Measurements from ENCODE around the gene PTPRG.
"Not testable (repeated sequence)": the region's sequence is repeated elsewhere in the genome, so short reads cannot be mapped to it uniquely, and the experiment has no call there.

The PTPRG gene

DNA sequence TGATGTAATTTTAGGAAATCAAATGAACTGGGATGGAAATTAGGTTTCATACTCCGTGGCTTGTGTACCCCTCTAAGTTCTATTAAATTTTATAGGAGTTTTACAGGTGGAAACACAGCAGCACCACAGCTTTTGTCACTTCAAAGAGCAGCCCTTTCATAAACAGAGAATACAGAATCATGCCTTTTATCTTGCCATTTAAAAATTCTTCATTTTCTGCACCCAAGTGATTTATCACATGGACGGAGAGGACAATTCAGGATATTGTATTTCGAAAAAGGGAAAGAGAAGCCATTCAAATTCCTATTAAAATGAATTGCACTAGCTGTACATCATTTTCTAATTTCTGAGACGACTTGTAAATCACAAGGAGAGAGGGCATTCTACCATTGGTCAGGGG is 245.4 kb downstream of the PTPRG start:
- DNase-seq: no peak

DNA sequence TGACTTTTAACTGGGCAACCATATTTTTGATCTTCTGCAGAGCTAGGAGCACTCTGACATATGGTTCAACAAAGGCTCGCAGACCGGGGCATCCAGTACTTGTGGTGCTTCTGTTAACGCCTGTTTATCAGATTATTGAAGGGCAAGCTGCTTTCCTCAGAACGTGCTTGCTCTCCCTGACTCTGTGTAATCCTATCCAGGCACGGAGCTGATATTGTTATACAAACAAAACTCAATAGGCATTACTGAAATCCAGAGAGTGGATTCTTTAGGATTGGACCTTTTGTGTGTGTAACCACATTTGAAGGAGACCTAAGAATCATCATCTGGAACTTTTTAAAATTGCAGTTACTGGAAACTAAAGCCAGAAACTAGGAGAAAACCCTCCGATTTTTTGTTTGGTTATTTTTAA is 246.5 kb downstream of the PTPRG start:
- DNase-seq: no peak

DNA sequence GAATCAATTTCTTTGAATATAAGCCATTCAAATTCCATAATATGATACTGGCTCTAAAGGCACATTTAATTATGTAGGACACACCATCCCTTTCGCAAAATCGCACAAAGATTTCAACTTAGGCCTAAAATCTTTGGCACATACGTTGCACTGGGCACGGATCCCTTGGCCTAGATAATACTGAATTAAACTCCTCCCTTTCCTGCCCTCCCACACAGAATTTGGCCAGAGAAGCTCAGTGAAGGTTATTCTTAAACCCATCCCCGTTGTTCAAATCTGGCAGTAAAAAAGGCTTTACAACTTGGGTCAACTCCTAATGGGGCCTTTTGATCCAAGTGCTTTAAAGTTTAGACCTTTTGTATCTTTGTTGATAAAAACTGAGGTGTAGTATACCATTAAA is 247.2 kb downstream of the PTPRG start:
- no peak for DNase-seq

DNA sequence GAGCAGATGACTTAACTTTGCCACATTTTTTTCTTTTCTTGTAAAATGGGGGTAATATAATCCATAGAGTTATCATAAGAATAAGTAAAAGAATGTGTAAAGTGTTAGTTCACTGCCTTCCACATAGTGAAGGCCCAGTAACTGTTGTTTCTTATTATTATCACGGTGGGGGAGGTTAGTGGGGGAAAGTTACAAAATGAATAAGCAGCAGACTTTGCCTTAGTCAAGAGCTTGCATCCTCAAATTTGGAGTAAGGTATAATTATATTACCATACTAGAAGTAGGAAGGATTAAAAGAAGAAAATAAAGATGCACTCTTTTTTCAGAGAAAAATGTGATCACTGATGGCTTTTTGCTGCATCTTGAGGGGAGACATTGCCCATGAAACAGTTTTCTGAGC is 247.6 kb downstream of the PTPRG start:
- no peak for DNase-seq

DNA sequence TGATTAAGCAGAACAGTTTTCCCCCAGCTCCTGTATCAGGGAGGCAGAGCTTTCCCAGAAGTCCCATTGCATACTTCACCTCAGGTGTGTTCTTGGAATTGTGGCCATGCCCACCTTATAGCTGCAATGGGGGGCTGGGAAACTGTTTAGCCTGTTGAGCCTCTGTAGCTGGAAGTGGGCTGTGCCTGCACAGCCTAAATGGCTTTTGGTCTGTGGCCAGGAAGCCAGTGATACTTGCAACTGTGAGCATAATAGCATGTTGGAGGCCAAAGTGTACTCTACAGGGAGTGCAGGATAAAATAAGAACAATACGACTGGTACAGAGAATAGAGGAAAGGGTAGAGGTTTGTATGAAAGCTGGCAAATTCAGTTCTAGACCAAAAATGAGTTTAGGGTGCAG is 248.5 kb downstream of the PTPRG start:
- DNase-seq: no peak

DNA sequence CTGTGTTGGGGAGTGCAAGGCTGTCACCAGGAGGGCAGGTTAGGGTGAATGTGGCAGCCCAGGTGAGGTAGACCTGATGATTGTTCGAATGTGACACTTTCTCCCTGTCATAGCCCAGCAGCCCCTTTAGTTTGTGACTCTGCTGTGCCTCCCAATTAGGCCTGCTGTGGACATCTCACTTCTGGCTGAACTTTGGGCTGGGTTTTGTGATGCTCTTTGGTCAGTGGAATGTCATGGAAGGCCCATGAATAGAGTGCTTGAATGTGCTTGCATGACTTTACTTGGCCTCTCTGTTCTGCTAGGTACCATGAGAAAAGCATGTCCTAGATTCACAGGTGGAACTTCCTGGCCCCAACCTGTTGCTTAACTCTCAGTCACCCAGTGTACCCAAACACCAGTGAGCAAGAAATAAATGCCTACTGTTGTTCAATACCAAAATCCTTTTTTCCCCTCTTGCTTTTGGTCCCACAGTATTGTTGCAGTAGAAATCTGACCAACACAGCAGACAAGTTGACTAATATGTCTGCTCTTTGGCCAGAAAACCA is 249.7 kb downstream of the PTPRG start:
- DNase-seq: no peak

DNA sequence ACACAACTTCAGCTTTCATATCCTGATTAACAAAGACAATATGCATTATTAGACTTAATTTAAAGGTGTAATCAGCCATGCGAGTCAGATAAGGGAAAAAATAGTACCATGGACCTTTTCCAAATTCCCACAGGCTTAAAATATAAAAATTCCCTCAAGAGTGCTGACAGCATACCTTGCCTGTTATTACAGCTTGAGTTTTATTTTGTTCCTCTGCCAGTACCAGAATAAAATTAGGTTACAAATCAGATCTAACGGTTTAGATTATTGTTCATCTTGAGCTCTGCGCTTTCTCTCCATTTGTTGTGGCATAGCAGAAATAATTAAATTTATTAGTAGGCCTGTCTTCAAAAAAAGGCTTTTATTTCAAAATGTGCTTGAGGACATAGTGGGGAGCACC is 250.3 kb downstream of the PTPRG start:
- no peak for DNase-seq

DNA sequence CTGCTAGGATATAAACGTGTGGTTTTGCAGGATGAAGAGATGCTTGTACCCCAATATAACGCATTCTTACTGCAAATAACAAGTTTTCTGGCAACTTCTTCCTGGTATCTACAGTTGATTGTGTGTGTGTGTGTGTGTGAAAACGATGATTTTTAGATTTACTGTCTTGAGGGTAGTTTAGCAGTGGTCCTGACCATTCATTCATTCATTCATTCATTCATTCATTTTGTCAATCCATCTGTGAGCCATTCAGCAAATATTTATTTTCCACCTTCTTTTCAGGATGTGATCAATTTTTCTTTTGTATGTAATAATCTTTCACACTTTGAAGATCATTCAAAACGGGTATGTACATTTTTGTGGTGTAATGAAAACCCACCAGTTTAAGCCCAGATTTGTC is 250.7 kb downstream of the PTPRG start:
- no peak for DNase-seq

DNA sequence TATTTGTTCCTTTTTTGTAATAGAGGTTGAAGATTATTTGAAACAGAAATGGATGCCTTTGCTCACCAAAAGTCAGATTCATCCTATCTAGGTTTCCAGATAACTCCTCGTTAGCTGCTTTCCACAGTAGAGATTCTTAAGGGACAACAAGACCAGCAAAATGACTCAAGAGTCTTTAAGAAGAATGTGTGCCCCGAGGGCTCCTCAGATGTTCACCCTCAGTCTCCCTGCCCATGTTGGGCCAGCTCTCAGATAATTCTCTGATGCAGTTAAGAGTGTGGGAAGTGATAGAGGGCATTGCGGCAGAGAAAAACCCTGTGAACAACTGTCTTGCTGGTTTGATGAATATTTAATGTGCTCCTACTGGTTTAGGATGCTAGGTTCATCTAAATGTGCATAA is 251.1 kb downstream of the PTPRG start:
- no peak for DNase-seq

DNA sequence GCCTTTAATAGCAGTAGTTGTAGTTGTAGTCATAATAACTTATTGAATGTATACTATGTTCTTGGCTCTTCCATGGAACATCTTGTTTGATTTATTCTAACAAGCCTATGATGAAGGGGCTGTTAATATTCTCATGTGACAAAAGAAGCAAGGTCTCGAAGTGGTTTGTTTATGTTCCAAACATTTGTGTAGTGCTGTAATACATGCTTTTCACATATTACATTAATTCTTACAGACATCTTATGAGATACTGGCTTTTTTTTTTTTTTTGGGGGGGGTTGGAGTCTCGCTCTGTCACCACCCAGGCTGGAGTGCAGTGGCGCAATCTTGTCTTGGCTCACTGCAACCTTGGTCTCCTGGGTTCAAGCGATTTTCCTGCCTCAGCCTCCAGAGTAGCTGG is 252.3 kb downstream of the PTPRG start:
- no peak for DNase-seq

DNA sequence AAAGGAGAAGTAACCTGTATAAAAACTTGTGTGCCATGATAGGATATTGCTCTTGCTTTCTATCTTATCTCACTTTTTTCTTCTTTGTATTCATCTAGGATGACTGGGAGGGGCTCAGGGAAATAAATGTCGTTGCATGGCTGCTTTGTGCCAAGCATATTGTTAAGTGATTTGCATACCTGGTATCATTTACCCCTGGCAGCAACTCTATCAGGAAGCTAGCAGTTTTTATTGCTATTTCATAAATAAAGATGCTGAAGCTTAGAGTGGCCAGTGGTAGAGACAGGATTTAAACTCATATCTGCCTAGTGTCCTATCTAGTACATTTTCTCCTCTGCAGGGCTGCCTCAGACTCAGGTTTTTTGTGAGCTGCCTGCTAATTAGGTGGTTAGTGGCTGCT is 253.3 kb downstream of the PTPRG start:
- no peak for DNase-seq

DNA sequence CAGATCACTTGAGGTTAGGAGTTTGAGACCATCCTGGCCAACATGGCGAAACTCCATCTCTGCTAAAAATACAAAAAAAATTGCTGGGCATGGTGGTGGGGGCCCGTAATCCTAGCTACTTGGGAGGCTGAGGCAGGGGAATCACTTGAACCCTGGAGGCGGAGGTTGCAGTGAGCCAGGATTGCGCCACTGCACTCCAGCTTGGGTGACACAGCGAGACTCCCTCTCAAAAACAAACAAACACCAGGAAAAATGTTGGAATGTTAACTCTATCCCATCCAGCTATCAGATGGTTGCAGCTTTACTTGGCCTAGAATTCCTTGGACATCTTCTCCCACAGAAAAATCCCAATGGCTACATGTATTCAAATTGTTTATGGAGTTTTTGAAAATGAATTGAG is 254.9 kb downstream of the PTPRG start:
- DNase-seq: not testable (repeated sequence)

DNA sequence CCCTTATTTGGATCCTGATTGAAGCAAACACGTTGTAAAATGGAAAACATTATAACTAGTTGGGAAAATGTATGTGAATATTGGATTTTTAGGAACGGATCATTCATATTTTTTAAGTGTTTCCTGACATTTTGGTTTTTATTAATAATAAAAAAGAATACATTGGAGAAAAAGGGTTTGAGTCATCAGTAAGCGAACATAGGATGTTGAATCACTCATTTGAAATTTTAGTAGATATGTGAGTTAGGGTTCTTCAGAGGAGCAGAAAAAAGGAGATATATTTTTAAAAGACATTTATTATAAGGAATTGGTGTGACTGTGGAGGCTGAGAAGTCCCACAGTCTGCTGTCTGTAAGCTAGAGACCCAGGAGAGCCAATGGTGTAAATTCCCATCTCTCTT is 258.5 kb downstream of the PTPRG start:
- no peak for DNase-seq

DNA sequence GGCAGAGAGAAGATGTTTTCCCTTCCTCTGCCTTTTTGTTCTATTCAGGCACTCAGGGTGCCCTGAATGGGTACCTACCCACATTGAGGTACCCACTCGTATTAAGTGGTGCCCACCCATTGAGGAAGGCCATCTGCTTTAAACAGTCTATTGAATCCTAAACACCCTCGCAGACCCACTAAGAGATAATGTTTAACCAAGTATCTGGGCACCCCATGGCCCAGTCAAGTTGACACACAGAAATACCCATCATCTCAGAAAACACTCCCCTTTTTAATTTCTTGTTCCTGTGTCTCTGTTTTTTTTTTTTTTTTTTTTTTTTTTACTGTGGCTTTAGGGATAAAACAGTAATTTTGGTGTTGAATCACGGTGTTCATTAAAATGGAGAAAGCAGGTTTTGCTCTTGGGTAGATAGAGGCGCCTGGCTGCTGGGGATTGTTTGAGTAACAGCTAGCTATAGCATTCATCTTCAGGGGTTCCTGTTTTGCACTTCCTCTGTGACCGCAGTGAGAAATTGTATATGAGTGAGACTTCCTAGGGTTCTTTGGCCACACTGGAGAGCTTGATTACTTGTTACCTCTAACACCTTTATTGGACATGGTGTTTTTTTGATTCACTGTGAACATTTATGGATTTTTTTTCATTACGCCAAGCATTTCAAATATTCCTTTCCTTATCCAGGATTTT is 259.1 kb downstream of the PTPRG start:
- peak; percentile 36 for DNase-seq

DNA sequence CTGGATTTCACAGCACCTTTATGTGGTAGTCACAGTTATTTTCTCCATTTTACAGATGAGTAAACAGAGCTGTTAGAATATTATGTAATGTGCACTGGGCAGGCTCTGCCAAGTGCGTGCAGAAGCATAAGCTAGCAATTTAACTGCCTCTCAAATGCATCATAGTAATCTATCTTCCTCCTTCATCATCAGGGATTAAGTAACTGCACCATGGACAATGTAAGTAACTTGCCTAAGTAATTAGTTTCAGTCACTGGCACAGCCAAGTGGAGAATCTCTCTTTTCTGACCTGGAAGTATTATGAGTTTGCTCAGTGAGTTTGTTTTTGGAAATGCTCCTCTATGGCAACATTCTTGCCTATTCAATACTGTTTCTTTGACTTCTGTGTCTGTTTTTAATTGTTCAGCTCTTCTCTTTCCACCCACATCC is 260.5 kb downstream of the PTPRG start:
- no peak for DNase-seq

DNA sequence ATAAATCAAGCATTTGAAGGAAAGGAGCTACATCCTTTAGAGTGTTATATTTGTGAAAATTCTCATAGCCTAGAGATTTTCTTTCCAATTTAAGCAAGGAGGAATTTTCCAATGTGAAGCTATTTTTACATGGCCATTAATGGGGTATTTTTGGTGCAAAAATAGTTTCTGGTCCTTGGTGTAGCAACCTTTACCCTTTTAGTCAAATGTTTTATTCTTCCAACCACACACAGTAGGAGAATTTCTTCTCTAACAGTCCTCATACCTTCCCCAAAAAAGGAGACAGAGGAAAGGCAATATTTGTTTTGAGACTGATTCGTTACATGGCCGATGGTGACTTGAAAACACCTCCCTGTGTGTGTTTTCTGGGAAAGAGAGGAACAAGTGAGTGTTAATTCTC is 261.2 kb downstream of the PTPRG start:
- DNase-seq: no peak

DNA sequence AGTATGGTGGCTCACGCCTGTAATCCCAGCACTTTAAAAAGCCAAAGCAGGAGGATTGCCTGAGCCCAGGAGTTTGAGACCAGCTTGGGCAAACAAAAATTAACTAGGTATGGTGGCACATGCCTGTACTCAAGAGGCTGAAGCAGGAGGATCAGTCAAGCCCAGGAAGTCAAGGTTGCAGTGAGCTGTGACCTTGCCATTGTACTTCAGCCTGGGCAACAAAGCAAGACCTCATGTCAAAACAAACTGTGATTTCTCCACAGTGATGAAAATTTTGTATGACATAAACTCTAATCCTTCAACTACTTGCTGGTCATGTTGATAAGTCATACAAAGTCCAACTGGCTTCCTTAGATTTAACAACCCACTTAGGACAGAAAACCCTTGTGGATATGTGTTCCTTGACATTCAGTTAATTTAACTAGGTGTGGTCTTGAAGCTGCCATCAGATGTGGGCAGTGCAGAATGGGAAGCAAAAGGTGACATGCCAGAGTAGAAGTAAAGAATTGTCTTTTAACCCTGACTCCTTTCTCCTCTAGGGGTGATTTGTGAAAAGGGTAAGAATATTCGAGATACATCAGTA is 263.3 kb downstream of the PTPRG start:
- no peak for DNase-seq

DNA sequence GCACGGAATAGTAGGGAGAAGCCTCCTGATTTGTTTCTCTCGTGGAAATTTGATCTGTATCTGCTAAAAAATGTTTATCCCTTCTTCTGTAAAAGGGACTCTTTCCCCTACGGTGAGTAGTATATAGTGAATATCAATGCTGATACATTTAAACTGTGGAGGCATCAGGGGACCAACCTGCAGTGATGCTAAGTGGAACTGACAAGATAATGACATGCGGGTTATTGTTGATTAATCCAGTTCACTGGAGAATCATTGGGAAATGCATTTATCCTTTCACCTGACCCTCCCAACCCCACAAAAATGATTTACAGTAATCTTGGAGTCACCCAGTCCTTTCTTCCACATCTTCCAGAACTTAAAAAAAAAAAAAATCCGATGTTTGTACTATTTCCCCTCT is 264.8 kb downstream of the PTPRG start:
- no peak for DNase-seq

DNA sequence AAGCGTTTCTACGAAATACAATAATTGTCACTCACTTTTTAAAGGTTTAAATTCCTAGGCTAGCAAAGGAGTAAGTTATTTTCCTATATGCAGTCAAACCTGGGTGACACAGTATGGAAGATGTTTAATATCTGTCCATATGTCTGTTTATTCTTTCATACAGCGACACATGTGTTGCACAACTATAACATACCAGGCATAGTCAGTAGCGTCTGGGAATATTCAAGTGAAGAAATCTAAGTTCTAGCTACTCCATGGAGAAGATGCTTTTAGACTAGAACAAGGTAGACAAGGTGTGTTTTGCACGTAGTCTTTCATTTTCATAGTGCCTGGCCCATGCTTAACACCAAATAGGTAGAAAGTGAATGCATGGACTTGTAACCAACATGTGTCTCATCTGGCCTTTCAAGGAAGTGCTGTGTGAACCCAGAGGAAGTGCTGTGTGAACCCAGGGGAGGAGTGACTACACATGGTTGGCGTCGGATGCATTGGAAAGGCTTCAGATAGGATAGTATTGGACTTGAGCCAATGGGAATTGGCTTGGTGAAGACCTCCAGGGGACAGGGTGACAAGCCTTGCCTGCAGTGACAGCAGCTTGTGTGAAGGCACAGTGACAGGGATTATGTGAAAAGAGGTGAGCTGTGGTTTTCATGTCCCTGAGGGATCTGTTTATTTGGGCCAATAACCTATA is 267.0 kb downstream of the PTPRG start:
- DNase-seq: no peak

DNA sequence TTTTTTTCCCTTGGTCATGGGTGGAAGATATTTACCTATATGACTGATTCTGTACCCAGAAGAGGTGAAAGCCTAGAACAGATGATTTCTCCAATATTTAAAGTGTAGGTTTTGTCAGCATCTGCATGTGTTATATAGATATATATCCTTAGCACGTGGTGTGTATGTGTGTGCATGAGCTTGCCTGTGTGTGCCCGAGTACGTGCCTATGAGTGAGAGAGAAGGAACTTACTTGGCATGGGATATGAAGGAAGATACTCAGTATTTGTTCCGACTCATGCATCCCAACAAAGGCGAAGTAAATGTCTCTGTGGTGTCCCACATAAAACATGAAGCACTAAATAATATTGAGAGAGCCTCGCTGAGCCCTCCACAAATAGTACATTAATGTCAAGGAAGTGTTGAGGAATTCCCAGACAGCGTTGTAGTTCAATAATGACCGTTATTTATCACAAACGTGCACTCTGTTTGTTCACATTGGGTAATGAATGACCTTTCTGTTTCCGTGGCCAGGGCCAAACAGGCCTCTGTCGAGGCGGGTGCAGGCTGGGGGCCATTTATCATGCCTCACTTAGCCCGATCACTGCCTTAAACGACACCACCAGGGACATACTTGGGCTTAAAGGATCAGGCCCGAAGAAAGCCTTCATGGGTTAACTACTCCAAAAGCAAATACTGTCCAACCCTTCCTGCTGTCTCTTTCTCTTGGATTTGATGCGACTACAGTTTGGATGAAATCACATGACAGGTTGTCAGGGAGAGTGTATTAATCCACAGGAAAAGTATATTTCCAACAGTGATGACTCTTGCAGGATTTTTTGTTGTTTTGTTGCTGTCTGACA is 267.7 kb downstream of the PTPRG start:
- no peak for DNase-seq

DNA sequence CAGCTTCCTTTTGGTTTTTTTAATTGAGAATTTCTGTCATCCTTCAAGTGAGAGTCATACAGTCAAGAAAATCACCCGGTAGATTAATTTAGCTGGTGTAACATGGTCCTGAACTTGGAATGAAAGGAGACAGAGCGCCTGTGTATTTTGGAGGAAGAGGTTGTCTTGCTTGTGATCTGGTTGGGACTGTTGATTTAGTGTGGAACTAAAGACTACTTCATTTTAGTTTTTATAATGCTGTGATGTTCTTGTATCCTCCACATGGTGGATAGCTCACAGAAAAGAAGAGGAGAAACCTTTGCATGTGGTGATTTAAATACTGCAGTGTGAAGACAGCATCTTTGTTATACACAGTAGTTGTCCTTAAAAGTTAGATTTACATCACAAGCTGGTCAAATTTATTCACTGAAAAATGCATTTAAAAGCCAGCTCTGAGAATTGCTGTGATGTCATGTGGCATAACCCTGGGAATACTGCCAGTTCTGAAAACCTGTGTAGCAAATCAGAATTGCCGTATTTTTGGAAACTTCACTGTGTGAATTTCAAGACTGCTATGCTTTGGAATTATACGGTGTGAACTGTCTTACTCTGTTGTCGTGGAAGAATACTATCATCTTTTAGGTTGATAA is 268.5 kb downstream of the PTPRG start:
- no peak for DNase-seq

DNA sequence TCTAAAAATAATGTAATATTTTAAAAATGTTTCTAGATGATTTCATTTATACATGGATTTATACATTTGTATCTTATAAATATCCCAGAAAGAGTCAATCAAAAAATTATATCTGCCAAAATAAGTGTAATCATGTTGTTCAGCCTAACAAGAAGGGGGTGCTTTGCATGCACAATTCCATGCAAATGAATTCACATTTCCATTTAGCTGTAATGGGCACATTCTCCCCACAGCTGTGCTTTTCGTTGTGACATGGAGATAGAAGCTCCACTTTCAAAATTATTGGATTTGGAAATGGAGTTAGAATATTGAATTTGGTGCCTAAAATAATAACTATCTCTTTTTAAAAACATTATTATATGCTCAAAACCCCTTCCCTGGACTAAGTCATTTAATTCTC is 270.6 kb downstream of the PTPRG start:
- DNase-seq: no peak

Data from GF-D8 (cell line).